Lung (tissue), 12 donors: ENCODE data around the gene CCDC85C. TPM values are rescaled to one million over a fixed set of nuclear protein-coding genes. Genes with fewer than 3 reads are reported as not detected.

ENCODE experiments used
- ATAC-seq: fragments of 200-7000 bp; cut with Tn5 transposase; one replicate; pipeline ENCODE4 v1.9.1; 2020; ENCODE audit warnings: moderate number of reproducible peaks; ENCODE audit not compliant: insufficient read depth, low FRiP score
- DNase-seq, 3 donors: peaks; one replicate each; pipeline ENCODE4 v3.0.0-alpha.2; 2013 to 2017
- H3K27ac ChIP-seq, 2 donors: one replicate each; pipeline ENCODE4 v1.5.1; 2013; ENCODE audit warnings: mild to moderate bottlenecking in 2 of 2, moderate library complexity in 2 of 2, control low read depth in 1 of 2, inconsistent platforms in 1 of 2, low read depth in 1 of 2, low read length in 1 of 2
- H3K27me3 ChIP-seq, 3 donors: one replicate each; pipeline ENCODE4 v1.5.1; 2013; ENCODE audit warnings: low read length in 2 of 3; ENCODE audit not compliant: control insufficient read depth in 3 of 3, insufficient read depth in 3 of 3
- H3K36me3 ChIP-seq, 4 donors: one replicate each; pipeline ENCODE4 v1.5.1; 2013; ENCODE audit warnings: low read length in 4 of 4, mild to moderate bottlenecking in 1 of 4, moderate library complexity in 1 of 4; ENCODE audit not compliant: control insufficient read depth in 4 of 4, insufficient read depth in 4 of 4
- H3K4me1 ChIP-seq, 5 donors: one replicate each; pipeline ENCODE4 v1.5.1; 2013; ENCODE audit warnings: low read length in 5 of 5, mild to moderate bottlenecking in 2 of 5, moderate library complexity in 1 of 5; ENCODE audit not compliant: control insufficient read depth in 5 of 5, insufficient read depth in 5 of 5
- H3K4me3 ChIP-seq: one replicate; pipeline ENCODE4 v1.5.1; 2013; ENCODE audit warnings: mild to moderate bottlenecking, control low read depth, moderate library complexity
- H3K9ac ChIP-seq, 2 donors: one replicate each; pipeline ENCODE4 v1.5.1; 2013; ENCODE audit warnings: low read length in 2 of 2, control low read depth in 1 of 2; ENCODE audit not compliant: insufficient read depth in 1 of 2
- H3K9me3 ChIP-seq, 4 donors: one replicate each; pipeline ENCODE4 v1.5.1; 2013; ENCODE audit warnings: low read length in 3 of 4, mild to moderate bottlenecking in 1 of 4, moderate library complexity in 1 of 4; ENCODE audit not compliant: control insufficient read depth in 4 of 4, insufficient read depth in 3 of 4
- WGBS, 2 donors: extraction: QIAGEN DNeasy Blood & Tissue Kit; methylation state at CpG; one replicate each; pipeline ENCODE4 v1.1.7; 2013; 5-methylcytosine and 5-hydroxymethylcytosine counted together
- polyA plus RNA-seq, 2 donors: library from polyadenylated mRNA; stranded (reverse); fragments of 200-250 nt; gene quantifications; one replicate each; pipeline ENCODE4 v1.2.1, GENCODE V29; 2013
- total RNA-seq, 2 donors: library from RNA; depleted of rRNA in 1 of 2; stranded (reverse); fragments of >200 nt in 1 of 2; gene quantifications; one replicate each; pipeline ENCODE4 v1.2.1, GENCODE V29; 2014 to 2021
- TF ChIP-seq, protein P1 (sequence below): IDR thresholded peaks from 2 replicates; pipeline ENCODE4 v1.5.1; 2012; ENCODE audit warnings: mild to moderate bottlenecking; ENCODE audit errors: control extremely low read depth, extremely low read depth
- donor health status: control.
- donor health status: control.
- donor health status: Bipolar disorder and iron deficiency.
- donor health status: healthy.
- donor health status: DM: yes; HTN: yes; CAD: no.

CCDC85C gene
- total and polyA plus RNA-seq, 4 donors, result 2.8 to 19.8 (median 17.6) TPM

DNA sequence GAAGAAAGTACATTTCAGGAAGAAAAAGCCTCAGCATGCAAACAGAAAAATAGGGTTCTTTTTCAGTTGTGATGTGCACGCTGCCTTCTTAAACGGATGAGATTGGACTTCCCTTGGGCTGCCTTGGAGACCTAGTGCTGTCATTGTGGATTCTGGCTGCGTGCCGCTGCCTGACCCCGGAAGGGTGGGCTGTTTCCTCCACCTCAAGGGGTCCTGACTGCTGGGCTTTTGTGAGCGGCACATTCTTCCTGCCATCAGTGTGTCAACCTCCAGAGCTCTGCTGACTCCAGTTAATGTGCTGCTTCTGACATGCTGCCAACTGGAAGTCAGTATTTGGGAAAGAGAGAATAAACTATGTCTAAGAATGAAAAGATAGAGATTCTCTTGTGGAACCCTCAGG lies 97.7 kb downstream of the CCDC85C start:
- Histone ChIP-seq H3K27me3 (no peaks in the 10 kb centered on the region), H3K9ac (no peak overlapping the region), H3K9me3 (no peaks in the 10 kb centered on the region), H3K27ac (no peak overlapping the region), H3K4me3 (no peak overlapping the region), H3K4me1 (peaks cover 0 to 16% (median 0%) of the 10 kb centered on the region in 5 donors), H3K36me3 (peaks cover 26 to 65% (median 47%) of the 10 kb centered on the region in 4 donors)
- peak; percentile 44 to 58 (median 50) for DNase-seq
- 68 to 72% methylated on average over 6 of the region's 6 CpGs for WGBS, 2 donors
- no peak for ATAC-seq
- TF ChIP-seq, protein P1, sequence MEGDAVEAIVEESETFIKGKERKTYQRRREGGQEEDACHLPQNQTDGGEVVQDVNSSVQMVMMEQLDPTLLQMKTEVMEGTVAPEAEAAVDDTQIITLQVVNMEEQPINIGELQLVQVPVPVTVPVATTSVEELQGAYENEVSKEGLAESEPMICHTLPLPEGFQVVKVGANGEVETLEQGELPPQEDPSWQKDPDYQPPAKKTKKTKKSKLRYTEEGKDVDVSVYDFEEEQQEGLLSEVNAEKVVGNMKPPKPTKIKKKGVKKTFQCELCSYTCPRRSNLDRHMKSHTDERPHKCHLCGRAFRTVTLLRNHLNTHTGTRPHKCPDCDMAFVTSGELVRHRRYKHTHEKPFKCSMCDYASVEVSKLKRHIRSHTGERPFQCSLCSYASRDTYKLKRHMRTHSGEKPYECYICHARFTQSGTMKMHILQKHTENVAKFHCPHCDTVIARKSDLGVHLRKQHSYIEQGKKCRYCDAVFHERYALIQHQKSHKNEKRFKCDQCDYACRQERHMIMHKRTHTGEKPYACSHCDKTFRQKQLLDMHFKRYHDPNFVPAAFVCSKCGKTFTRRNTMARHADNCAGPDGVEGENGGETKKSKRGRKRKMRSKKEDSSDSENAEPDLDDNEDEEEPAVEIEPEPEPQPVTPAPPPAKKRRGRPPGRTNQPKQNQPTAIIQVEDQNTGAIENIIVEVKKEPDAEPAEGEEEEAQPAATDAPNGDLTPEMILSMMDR, result no peak

- DNase-seq, result no peak
- TF ChIP-seq, protein P1, result no peak
- Histone ChIP-seq H3K27me3 (no peaks in the 10 kb centered on the region), H3K9ac (no peak overlapping the region), H3K4me1 (peaks cover 0 to 16% (median 0%) of the 10 kb centered on the region in 5 donors), H3K9me3 (no peaks in the 10 kb centered on the region), H3K36me3 (peaks cover 31 to 64% (median 47%) of the 10 kb centered on the region in 4 donors), H3K27ac (no peak overlapping the region), H3K4me3 (no peak overlapping the region)
- ATAC-seq, result no peak
- WGBS, 2 donors, result 80 to 84% methylated on average over 5 of the region's 5 CpGs
These were observed 98.9 kb downstream of the CCDC85C start for GRCh38 chr14:99505089-99505488.

DNA sequence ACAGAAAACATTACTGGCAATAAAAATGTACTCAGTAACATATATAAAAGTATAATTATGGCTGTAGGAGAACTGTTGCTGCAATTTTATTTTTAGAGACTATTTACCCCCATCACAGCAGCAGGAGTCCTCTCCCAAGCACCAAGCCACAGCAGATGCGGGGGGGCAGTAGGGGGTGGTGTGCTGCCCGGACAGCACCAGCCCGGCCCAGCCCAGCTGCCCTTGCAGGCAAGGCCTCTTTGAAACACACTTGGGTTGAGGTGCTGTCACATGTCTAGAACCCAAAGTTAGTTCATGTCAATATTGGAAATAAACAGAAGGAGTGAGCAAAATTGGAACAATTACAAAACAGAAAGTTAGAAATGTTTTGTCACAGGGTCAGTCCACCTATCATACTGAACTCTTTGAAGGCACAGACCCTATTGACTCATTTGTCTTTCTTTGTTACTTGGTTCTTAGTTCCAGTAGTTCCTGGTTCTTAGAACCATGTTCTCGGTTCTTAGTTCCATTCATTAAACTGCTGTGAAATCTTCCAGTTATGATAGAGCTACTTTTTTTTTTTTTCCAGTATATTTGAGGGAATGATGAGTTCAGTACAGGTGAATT lies 100.1 kb downstream of the CCDC85C start:
- H3K9ac ChIP-seq, result no peak overlapping the region
- DNase-seq (no peak), ATAC-seq (no peak)
- TF ChIP-seq, protein P1, result no peak
- WGBS, 2 donors, result 94 to 96% methylated on average over 4 of the region's 4 CpGs
- H3K27me3 ChIP-seq, result no peaks in the 10 kb centered on the region
- no peaks in the 10 kb centered on the region for H3K9me3 ChIP-seq
- peaks cover 36 to 52% (median 41%) of the 10 kb centered on the region in 4 donors for H3K36me3 ChIP-seq
- H3K27ac ChIP-seq, result no peak overlapping the region
- no peak overlapping the region for H3K4me3 ChIP-seq
- H3K4me1 ChIP-seq, result peaks cover 0 to 16% (median 0%) of the 10 kb centered on the region in 5 donors
